ENCODE results near the gene GPATCH4.
"Not testable (repeated sequence)": the region's sequence is repeated elsewhere in the genome, so short reads cannot be mapped to it uniquely, and the experiment has no call there.

GPATCH4 gene

DNA sequence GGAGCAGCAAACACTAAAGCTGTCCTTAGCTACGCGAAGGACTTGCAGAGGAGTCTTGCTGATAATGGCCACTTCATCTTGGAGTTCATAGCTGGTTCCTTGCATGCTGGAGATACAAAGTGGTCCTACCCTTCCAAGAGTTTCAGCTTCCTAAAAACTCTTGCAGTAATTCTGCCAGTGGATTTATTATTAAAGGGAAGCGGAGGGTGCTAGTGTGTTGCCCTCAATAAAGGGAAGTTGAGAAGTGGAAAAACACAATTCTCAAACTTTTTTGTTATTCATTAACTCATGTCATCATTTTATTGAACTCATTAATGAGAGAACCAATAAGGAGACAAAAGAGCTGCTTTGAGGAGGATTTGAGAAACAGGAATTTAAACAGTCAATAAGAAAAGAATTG, 11.4 kb upstream of the GPATCH4 start:
- Histone ChIP-seq H3K4me3 (ENCODE audit: low read depth, low read length) (no peak overlapping the region), H3K27me3 (ENCODE audit: insufficient read depth, low read length) (0 out of 2 replicates have a peak, but pooled peaks cover 4% of the 10 kb centered on the region), H3K79me2 (ENCODE audit: control insufficient read depth, insufficient read depth, low read length, unreplicated experiment) (no peaks in the 10 kb centered on the region), H3K4me1 (ENCODE audit: control insufficient read depth, insufficient read depth, low read length, unreplicated experiment) (peaks cover 12% of the 10 kb centered on the region), H3K36me3 (ENCODE audit: insufficient read depth, low read length) (no peaks in the 10 kb centered on the region), H3K27ac (ENCODE audit: low read depth, low read length) (no peak overlapping the region), H2AFZ (ENCODE audit: low read length, unreplicated experiment) (no peak overlapping the region)

DNA sequence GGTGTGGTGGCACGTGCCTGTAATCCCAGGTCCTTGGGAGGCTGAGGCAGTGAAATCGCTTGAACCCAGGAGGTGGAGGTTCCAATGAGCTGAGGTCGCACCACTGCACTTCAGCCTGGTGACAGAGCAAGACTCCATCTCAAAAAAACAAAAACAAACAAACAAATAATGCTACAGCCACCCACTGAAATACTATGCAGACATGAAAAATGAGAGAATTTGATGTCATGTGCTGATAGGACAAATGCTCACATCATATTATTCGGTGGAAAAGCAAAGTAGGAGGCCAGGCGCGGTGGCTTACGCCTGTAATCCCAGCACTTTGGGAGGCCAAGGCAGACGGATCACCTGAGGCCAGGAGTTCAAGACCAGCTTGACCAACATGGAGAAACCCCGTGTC, 8.8 kb upstream of the GPATCH4 start:
- not testable (repeated sequence) for H2AFZ ChIP-seq (ENCODE audit: low read length, unreplicated experiment); H3K36me3 ChIP-seq (ENCODE audit: insufficient read depth, low read length); H3K79me2 ChIP-seq (ENCODE audit: control insufficient read depth, insufficient read depth, low read length, unreplicated experiment); H3K4me1 ChIP-seq (ENCODE audit: control insufficient read depth, insufficient read depth, low read length, unreplicated experiment); H3K4me3 ChIP-seq (ENCODE audit: low read depth, low read length); H3K27ac ChIP-seq (ENCODE audit: low read depth, low read length); H3K27me3 ChIP-seq (ENCODE audit: insufficient read depth, low read length)

DNA sequence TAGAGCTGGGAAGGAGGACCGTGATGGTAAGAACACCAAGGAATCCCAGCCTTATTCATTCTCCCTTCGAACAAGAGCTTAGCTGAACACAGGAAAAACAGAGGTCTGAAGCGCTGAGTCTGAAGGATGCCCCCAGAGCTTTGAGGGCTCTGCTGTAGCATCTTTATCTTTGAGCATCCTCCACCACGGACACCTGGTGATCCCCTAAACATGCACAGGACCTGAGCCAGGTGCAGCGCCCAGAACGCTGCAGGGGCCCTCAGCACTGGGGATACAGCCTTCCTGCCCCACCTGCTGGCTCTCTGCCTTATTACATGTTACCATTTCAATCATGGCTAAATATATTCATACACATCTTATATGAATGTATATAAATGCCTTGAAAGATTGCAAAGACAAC, 7.7 kb upstream of the GPATCH4 start:
- Histone ChIP-seq H2AFZ (ENCODE audit: low read length, unreplicated experiment) (no peak overlapping the region), H3K36me3 (ENCODE audit: insufficient read depth, low read length) (no peaks in the 10 kb centered on the region), H3K27ac (ENCODE audit: low read depth, low read length) (no peak overlapping the region), H3K4me1 (ENCODE audit: control insufficient read depth, insufficient read depth, low read length, unreplicated experiment) (no peaks in the 10 kb centered on the region), H3K4me3 (ENCODE audit: low read depth, low read length) (no peak overlapping the region), H3K27me3 (ENCODE audit: insufficient read depth, low read length) (0 out of 2 replicates have a peak, but pooled peaks cover 4% of the 10 kb centered on the region), H3K79me2 (ENCODE audit: control insufficient read depth, insufficient read depth, low read length, unreplicated experiment) (no peaks in the 10 kb centered on the region)

DNA sequence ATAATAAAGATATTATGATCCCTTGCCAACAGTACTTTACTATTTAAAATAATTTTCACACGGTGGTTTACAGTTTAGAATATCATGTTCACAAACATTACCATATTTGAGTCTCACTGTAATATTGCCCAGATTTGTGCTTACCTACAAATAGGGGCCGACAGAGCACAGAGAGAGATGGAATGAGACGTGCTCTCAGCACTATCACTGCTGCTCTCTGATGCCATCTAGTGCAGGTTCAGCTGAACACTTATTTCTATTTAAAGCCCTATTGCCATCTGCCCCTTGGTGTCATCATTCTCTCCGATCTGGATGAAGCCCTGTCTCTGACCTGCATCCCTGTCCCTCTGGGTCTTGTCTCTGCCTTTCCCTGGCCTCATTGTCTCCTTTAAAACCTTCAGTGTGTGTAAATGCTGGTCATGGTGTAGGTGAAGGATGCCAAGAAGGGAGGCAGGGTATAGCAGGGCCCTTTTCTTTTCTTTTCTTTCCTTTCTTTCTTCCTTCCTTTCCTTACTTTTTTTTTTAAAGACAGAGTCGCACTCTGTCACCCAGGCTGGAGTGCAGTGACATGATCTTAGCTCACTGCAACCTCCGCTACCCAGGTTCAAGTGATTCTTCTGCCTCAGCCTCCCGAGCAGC, 6.9 kb upstream of the GPATCH4 start:
- no peaks in the 10 kb centered on the region for H3K4me1 ChIP-seq (ENCODE audit: control insufficient read depth, insufficient read depth, low read length, unreplicated experiment)
- no peak overlapping the region for H2AFZ ChIP-seq (ENCODE audit: low read length, unreplicated experiment)
- H3K27ac ChIP-seq (ENCODE audit: low read depth, low read length): no peak overlapping the region
- H3K36me3 ChIP-seq (ENCODE audit: insufficient read depth, low read length): no peaks in the 10 kb centered on the region
- H3K4me3 ChIP-seq (ENCODE audit: low read depth, low read length): no peak overlapping the region
- H3K27me3 ChIP-seq (ENCODE audit: insufficient read depth, low read length): 0 out of 2 replicates have a peak, but pooled peaks cover 4% of the 10 kb centered on the region
- H3K79me2 ChIP-seq (ENCODE audit: control insufficient read depth, insufficient read depth, low read length, unreplicated experiment): no peaks in the 10 kb centered on the region

DNA sequence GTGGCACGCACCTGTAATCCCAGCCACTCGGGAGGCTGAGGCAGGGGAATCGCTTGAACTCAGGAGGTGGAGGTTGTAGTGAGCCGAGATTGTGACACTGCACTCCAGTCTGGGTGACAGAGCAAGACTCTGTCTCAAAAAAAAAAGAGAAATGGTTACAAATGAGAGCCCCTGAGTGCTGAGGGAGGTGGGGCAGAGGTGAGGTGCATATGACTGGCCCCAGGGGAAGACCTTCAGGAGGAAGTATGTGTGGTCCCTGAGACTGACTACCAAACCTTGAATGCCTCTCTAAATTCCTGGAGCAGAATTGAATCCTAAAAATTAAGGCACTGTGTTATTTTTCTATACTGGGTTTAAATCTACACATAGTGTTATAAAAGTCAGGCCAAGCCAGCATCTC, 6.1 kb upstream of the GPATCH4 start:
- H3K79me2 ChIP-seq (ENCODE audit: control insufficient read depth, insufficient read depth, low read length, unreplicated experiment); H3K27ac ChIP-seq (ENCODE audit: low read depth, low read length); H2AFZ ChIP-seq (ENCODE audit: low read length, unreplicated experiment); H3K4me3 ChIP-seq (ENCODE audit: low read depth, low read length); H3K36me3 ChIP-seq (ENCODE audit: insufficient read depth, low read length); H3K4me1 ChIP-seq (ENCODE audit: control insufficient read depth, insufficient read depth, low read length, unreplicated experiment); H3K27me3 ChIP-seq (ENCODE audit: insufficient read depth, low read length): not testable (repeated sequence)

DNA sequence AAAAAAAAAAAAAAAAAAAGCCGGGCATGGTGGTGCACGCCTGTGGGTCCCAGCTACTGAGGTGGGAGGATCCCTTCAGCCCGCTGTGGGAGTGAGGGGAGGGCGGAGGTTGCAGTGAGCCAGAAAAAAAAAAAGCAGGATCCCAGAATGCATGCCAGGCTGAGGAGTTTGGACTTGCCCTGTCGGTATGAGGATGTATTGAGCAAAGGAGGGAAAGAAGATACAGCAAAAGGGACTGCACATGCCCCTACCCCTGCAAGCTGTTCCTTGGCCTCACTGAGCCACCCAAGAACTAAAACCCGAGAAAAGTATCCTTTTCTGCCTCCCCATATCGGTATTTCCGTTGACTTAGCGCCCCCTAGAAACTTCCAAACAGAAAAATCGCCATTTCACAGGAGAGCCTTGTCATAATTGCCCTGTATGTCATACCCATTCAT, 1.3 kb upstream of the GPATCH4 start:
- H3K27me3 ChIP-seq (ENCODE audit: insufficient read depth, low read length): no peaks in the 10 kb centered on the region
- peaks cover 5% of the 10 kb centered on the region for H3K4me1 ChIP-seq (ENCODE audit: control insufficient read depth, insufficient read depth, low read length, unreplicated experiment)
- H3K79me2 ChIP-seq (ENCODE audit: control insufficient read depth, insufficient read depth, low read length, unreplicated experiment): peaks cover 18% of the 10 kb centered on the region
- no peaks in the 10 kb centered on the region for H3K36me3 ChIP-seq (ENCODE audit: insufficient read depth, low read length)
- no peak overlapping the region for H3K27ac ChIP-seq (ENCODE audit: low read depth, low read length)
- H3K4me3 ChIP-seq (ENCODE audit: low read depth, low read length): no peak overlapping the region
- H2AFZ ChIP-seq (ENCODE audit: low read length, unreplicated experiment): peak overlapping the region; percentile 66

DNA sequence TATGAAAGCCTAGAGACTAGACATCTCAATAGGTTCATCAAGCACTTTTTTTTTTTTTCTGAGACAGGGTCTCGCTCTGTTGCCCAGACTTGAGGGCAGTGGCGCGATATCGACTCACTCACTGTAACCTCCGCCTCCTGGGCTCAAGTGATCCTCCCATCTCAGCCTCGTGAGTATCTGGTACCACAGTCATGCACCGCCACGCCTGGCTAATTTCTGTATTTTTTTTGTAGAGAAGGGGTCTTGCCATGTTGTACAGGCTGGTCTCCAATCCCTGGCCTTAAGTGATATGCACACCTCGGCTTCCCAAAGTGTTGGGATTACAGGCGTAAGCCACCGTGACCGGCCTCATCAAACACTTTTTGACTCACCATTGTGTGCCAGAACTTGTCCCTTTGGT, 613 bp upstream of the GPATCH4 start:
- peak overlapping the region; percentile 83 for H3K4me3 ChIP-seq (ENCODE audit: low read depth, low read length)
- H2AFZ ChIP-seq (ENCODE audit: low read length, unreplicated experiment): peak overlapping the region; percentile 96
- H3K36me3 ChIP-seq (ENCODE audit: insufficient read depth, low read length): no peaks in the 10 kb centered on the region
- H3K4me1 ChIP-seq (ENCODE audit: control insufficient read depth, insufficient read depth, low read length, unreplicated experiment): peaks cover 5% of the 10 kb centered on the region
- peaks cover 18% of the 10 kb centered on the region for H3K79me2 ChIP-seq (ENCODE audit: control insufficient read depth, insufficient read depth, low read length, unreplicated experiment)
- H3K27ac ChIP-seq (ENCODE audit: low read depth, low read length): peak overlapping the region; percentile 79
- no peaks in the 10 kb centered on the region for H3K27me3 ChIP-seq (ENCODE audit: insufficient read depth, low read length)

DNA sequence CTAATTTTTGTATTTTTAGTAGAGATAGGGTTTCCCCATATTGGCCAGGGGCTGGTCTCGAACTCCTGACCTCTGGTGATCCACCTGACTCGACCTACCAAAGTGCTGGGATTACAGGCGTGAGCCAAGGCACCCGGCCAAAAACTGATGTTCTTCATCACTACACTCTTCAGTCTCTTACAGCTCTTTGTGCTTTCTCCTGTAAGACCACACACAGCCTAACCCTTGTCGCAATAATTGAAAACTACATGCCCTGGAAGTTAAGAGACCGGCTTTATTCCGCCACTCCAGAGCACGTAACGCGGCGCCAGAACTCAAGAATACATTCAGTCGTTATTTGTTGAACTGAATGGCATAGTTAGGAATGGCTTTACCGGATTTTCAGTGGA, 552 bp downstream of the GPATCH4 start:
- H3K36me3 ChIP-seq (ENCODE audit: insufficient read depth, low read length): no peaks in the 10 kb centered on the region
- no peaks in the 10 kb centered on the region for H3K27me3 ChIP-seq (ENCODE audit: insufficient read depth, low read length)
- peaks cover 18% of the 10 kb centered on the region for H3K79me2 ChIP-seq (ENCODE audit: control insufficient read depth, insufficient read depth, low read length, unreplicated experiment)
- H3K4me1 ChIP-seq (ENCODE audit: control insufficient read depth, insufficient read depth, low read length, unreplicated experiment): peaks cover 5% of the 10 kb centered on the region
- peak overlapping the region; percentile 74 for H2AFZ ChIP-seq (ENCODE audit: low read length, unreplicated experiment)
- peak overlapping the region; percentile 79 for H3K27ac ChIP-seq (ENCODE audit: low read depth, low read length)
- peak overlapping the region; percentile 83 for H3K4me3 ChIP-seq (ENCODE audit: low read depth, low read length)

DNA sequence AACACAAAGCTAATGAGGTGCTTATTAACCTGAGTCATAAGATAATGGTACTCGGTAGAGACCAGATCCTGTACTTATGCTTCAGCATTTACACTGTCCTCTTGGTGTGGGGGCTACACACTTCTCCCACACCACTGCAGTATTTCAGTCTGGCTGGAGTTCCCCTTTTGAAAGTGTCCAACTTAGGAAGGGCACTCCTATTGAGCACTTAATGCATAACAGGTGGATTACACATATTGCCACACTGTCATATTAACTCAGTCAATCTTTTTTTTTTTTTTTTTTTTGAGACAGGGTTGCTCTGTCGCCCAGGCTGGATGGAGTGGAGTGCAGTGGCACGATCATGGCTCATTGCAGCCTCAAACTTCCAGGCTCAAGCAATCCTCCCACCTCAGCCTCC, 1.5 kb downstream of the GPATCH4 start:
- peaks cover 5% of the 10 kb centered on the region for H3K4me1 ChIP-seq (ENCODE audit: control insufficient read depth, insufficient read depth, low read length, unreplicated experiment)
- no peaks in the 10 kb centered on the region for H3K36me3 ChIP-seq (ENCODE audit: insufficient read depth, low read length)
- peak overlapping the region; percentile 83; the same call in 1 of the 2 replicates for H3K4me3 ChIP-seq (ENCODE audit: low read depth, low read length)
- H3K27me3 ChIP-seq (ENCODE audit: insufficient read depth, low read length): no peaks in the 10 kb centered on the region
- no peak overlapping the region for H2AFZ ChIP-seq (ENCODE audit: low read length, unreplicated experiment)
- peaks cover 18% of the 10 kb centered on the region for H3K79me2 ChIP-seq (ENCODE audit: control insufficient read depth, insufficient read depth, low read length, unreplicated experiment)
- H3K27ac ChIP-seq (ENCODE audit: low read depth, low read length): no peak overlapping the region

DNA sequence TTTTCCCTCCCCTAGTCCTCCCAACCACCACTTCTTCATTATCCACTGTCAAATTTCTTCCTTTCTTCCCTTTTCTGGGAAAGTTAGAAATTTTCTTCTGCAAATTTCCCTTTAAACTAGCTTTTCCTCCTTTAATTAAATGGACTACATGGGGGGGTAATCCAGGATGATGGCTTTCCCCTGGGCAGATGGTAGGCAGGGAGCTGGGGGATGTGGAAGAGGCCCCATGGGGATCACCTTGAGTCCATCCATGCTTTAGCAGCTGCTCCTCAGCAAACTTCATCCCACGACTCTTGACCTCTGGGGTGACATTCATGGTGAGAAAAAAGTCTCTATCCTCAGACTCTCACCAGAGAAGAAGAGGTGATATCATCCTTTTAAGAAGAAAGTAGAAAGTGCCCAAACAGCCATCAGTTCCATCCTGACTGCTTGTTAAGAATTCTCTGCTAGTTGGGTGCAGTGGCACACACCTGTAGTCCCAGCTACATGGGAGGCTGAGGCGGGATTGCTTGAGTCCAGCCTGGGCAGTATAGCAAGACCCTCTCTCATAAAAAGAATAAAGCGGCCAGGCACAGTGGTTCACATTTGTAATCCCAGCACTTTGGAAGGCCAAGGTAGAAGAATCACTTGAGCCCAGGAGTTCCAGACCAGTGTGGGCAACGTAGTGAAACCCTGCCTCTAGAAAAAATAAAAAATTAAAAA, 2.4 kb downstream of the GPATCH4 start:
- Histone ChIP-seq H3K4me3 (ENCODE audit: low read depth, low read length) (no peak overlapping the region), H3K27ac (ENCODE audit: low read depth, low read length) (no peak overlapping the region), H3K4me1 (ENCODE audit: control insufficient read depth, insufficient read depth, low read length, unreplicated experiment) (peaks cover 5% of the 10 kb centered on the region), H2AFZ (ENCODE audit: low read length, unreplicated experiment) (no peak overlapping the region), H3K79me2 (ENCODE audit: control insufficient read depth, insufficient read depth, low read length, unreplicated experiment) (peaks cover 18% of the 10 kb centered on the region), H3K36me3 (ENCODE audit: insufficient read depth, low read length) (no peaks in the 10 kb centered on the region), H3K27me3 (ENCODE audit: insufficient read depth, low read length) (no peaks in the 10 kb centered on the region)

DNA sequence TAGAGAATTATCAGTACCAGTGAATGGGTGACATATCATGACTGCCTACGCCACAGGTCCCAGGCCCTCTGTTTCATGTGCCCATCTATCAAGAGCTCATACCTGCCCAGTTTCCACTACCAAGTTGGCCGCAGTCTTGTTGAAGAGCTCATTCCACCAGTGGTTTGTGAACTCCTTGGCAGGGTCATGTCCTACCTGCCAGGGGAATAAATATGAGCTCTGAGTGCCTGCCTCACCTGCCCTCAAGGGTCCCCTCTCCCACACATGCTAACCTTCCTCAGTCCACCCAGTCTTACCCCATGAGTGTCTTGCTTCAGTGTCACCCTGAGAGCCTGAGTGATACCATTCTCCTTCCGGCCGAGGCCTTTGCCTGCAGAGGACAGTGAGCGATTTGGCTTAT, 3.2 kb downstream of the GPATCH4 start:
- no peaks in the 10 kb centered on the region for H3K36me3 ChIP-seq (ENCODE audit: insufficient read depth, low read length)
- H2AFZ ChIP-seq (ENCODE audit: low read length, unreplicated experiment): no peak overlapping the region
- peaks cover 18% of the 10 kb centered on the region for H3K79me2 ChIP-seq (ENCODE audit: control insufficient read depth, insufficient read depth, low read length, unreplicated experiment)
- H3K4me1 ChIP-seq (ENCODE audit: control insufficient read depth, insufficient read depth, low read length, unreplicated experiment): peaks cover 5% of the 10 kb centered on the region
- no peak overlapping the region for H3K27ac ChIP-seq (ENCODE audit: low read depth, low read length)
- H3K27me3 ChIP-seq (ENCODE audit: insufficient read depth, low read length): no peaks in the 10 kb centered on the region
- H3K4me3 ChIP-seq (ENCODE audit: low read depth, low read length): no peak overlapping the region

Data from ACC112 (cell line).